ENCODE measurements around the gene KIFC3.

- TF ChIP-seq, protein P1, sequence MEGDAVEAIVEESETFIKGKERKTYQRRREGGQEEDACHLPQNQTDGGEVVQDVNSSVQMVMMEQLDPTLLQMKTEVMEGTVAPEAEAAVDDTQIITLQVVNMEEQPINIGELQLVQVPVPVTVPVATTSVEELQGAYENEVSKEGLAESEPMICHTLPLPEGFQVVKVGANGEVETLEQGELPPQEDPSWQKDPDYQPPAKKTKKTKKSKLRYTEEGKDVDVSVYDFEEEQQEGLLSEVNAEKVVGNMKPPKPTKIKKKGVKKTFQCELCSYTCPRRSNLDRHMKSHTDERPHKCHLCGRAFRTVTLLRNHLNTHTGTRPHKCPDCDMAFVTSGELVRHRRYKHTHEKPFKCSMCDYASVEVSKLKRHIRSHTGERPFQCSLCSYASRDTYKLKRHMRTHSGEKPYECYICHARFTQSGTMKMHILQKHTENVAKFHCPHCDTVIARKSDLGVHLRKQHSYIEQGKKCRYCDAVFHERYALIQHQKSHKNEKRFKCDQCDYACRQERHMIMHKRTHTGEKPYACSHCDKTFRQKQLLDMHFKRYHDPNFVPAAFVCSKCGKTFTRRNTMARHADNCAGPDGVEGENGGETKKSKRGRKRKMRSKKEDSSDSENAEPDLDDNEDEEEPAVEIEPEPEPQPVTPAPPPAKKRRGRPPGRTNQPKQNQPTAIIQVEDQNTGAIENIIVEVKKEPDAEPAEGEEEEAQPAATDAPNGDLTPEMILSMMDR (IDR thresholded peaks at IDR 0.05): no peak
- no peak for TF ChIP-seq EP300 (IDR thresholded peaks at IDR 0.05)
- no peak for TF ChIP-seq POLR2A (IDR thresholded peaks at IDR 0.05)
Measured at GRCh38 chr16:57726433-57726947, 75.8 kb downstream of the KIFC3 start.
